K562 (cell line): ENCODE data around the gene PSAP. TPM values are rescaled to one million over a fixed set of nuclear protein-coding genes. Genes with fewer than 3 reads are reported as not detected.

Source experiments
- AFF4 ChIP-seq: sonication (generic); formaldehyde crosslinking; IDR thresholded peaks from 2 replicates; pipeline ENCODE4 v1.8.0; 2023; ENCODE audit warnings: mild to moderate bottlenecking, missing genetic modification reagents
- ARID4B ChIP-seq: sonication (generic); formaldehyde crosslinking; IDR thresholded peaks from 2 replicates; pipeline ENCODE4 v1.8.0; 2022; ENCODE audit warnings: mild to moderate bottlenecking, missing genetic modification reagents
- PHB ChIP-seq: fragments of 250-450 bp; sonication (Bioruptor Pico); IDR thresholded peaks from 2 replicates; pipeline ENCODE4 v1.5.0; 2021
- SUPT5H ChIP-seq: fragments of 450-650 bp; IDR thresholded peaks from 2 replicates; pipeline ENCODE4 v1.6.1; 2016
- USF2 ChIP-seq: sonication (generic); formaldehyde crosslinking; IDR thresholded peaks from 2 replicates; pipeline ENCODE4 v1.5.0; 2020; ENCODE audit warnings: missing genetic modification reagents
- ZNF436 ChIP-seq: fragments of 250-450, 450-650 bp; sonication (Bioruptor Pico); formaldehyde crosslinking; IDR thresholded peaks from 2 replicates; pipeline ENCODE4 v1.7.0; 2020; ENCODE audit warnings: mild to moderate bottlenecking
- ZNF76 ChIP-seq: fragments of 250-450 bp; sonication (Bioruptor Pico); IDR thresholded peaks from 2 replicates; pipeline ENCODE4 v1.4.0; 2020; ENCODE audit warnings: mild to moderate bottlenecking, moderate library complexity, borderline replicate concordance
- ZNF764 ChIP-seq: fragments of 250-450 bp; sonication (Bioruptor Pico); IDR thresholded peaks from 2 replicates; pipeline ENCODE4 v1.4.0; 2020; ENCODE audit warnings: low read depth, mild to moderate bottlenecking, moderate library complexity
- polyA plus RNA-seq, 8 experiments: library from polyadenylated mRNA; depleted of rRNA in 4 of 8; stranded (reverse) in 5 of 8; unstranded in 3 of 8; fragments of >200 nt; fragmentation: Nextera tagmentation in 2 of 8; fragmentation: Illumina TruSeq in 1 of 8; extraction: Ambion mirVana in 2 of 8; extraction: Trizol in 1 of 8; gene quantifications; 2 replicates each; pipeline versions ENCODE4 v1.2.1 to v1.2.3, GENCODE V29; 2011 to 2014; ENCODE audit warnings: inconsistent platforms in 1 of 8, missing spikeins in 1 of 8
- total RNA-seq, 7 experiments: library from RNA; depleted of rRNA in 6 of 7; stranded (reverse); fragments of >200 nt in 6 of 7; fragmentation: Illumina TruSeq in 2 of 7; extraction: Trizol in 2 of 7; gene quantifications; 2 replicates each; pipeline versions ENCODE4 v1.2.1 to v1.2.3, GENCODE V29; 2011 to 2021; ENCODE audit warnings: low replicate concordance in 1 of 7
- TF ChIP-seq, protein P1 (sequence below): fragments of 450-650 bp; IDR thresholded peaks from 2 replicates; pipeline ENCODE4 v1.6.1; 2014; ENCODE audit warnings: low read depth, mild to moderate bottlenecking, moderate library complexity, borderline replicate concordance
- TF ChIP-seq, protein P2 (sequence below): IDR thresholded peaks from 2 replicates; pipeline ENCODE4 v1.6.1; 2014; ENCODE audit warnings: antibody characterized with exemption
- TF ChIP-seq, protein P3 (sequence below): sonication (generic); formaldehyde crosslinking; IDR thresholded peaks from 2 replicates; pipeline ENCODE4 v1.8.1; 2023; ENCODE audit warnings: mild to moderate bottlenecking, missing genetic modification reagents

PSAP gene
- total and polyA plus RNA-seq, 9 of the 15 experiments (the other 6 are each of a cell fraction or from before 2014, with no cell fraction given) = 245 to 700 (median 429) TPM

DNA sequence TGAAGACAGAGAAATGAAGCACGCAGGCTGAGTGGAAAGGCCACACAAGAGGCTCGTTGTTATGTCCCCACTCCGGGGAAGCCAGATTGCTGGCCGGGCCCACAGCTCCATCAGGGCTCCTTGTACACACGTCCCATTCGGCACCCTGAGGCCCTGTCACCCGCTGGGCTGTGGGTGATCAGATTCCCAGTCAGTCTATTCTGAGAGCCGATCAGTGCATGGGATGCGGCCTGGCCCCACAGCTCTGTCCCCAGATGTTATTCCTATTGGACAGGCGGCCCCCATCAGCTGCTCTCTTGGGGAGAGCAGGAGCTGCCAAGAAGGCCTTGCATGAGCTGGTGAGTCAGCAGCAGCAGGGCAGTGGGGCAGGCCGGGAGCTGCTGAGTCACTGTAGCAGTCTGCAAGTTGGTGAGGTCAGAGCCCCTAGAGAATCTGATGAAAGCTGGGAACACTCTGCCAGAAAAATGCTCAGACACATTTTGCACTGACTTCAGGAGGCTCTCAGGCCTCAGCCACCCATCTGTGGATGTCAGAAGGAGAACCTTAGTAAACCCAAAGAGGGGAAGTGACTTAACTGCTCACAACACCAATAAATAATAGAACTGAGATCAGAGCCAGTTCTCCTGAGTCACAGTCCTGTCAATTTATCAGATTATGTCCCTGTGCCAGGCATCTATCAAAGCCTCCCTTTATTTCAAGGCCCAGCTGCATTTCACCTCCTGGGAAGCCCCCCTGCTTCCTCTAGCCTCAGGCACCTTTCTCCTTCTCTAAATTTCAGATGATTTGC lies 9.4 kb upstream of the PSAP start (continued):
- no peak; the same call in 1 of the 2 replicates for TF ChIP-seq USF2 (CRISPR knock-in tag)
- TF ChIP-seq, protein P1, sequence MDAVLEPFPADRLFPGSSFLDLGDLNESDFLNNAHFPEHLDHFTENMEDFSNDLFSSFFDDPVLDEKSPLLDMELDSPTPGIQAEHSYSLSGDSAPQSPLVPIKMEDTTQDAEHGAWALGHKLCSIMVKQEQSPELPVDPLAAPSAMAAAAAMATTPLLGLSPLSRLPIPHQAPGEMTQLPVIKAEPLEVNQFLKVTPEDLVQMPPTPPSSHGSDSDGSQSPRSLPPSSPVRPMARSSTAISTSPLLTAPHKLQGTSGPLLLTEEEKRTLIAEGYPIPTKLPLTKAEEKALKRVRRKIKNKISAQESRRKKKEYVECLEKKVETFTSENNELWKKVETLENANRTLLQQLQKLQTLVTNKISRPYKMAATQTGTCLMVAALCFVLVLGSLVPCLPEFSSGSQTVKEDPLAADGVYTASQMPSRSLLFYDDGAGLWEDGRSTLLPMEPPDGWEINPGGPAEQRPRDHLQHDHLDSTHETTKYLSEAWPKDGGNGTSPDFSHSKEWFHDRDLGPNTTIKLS = peak; percentile 78
- no peak for TF ChIP-seq ZNF436
- no peak for TF ChIP-seq PHB (CRISPR knock-in tag)
- no peak; the same call in 1 of the 2 replicates for TF ChIP-seq ARID4B (CRISPR knock-in tag)
- peak; percentile 57 for TF ChIP-seq SUPT5H
- TF ChIP-seq, protein P2, sequence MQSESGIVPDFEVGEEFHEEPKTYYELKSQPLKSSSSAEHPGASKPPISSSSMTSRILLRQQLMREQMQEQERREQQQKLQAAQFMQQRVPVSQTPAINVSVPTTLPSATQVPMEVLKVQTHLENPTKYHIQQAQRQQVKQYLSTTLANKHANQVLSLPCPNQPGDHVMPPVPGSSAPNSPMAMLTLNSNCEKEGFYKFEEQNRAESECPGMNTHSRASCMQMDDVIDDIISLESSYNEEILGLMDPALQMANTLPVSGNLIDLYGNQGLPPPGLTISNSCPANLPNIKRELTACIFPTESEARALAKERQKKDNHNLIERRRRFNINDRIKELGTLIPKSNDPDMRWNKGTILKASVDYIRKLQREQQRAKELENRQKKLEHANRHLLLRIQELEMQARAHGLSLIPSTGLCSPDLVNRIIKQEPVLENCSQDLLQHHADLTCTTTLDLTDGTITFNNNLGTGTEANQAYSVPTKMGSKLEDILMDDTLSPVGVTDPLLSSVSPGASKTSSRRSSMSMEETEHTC = peak; percentile 92
- peak; percentile 62; the same call in 1 of the 2 replicates for TF ChIP-seq AFF4 (CRISPR knock-in tag)
- no peak for TF ChIP-seq ZNF764
- peak; percentile 87; the same call in 1 of the 2 replicates for TF ChIP-seq ZNF76
- TF ChIP-seq, protein P3, sequence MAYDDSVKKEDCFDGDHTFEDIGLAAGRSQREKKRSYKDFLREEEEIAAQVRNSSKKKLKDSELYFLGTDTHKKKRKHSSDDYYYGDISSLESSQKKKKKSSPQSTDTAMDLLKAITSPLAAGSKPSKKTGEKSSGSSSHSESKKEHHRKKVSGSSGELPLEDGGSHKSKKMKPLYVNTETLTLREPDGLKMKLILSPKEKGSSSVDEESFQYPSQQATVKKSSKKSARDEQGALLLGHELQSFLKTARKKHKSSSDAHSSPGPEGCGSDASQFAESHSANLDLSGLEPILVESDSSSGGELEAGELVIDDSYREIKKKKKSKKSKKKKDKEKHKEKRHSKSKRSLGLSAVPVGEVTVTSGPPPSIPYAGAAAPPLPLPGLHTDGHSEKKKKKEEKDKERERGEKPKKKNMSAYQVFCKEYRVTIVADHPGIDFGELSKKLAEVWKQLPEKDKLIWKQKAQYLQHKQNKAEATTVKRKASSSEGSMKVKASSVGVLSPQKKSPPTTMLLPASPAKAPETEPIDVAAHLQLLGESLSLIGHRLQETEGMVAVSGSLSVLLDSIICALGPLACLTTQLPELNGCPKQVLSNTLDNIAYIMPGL (CRISPR knock-in tag) = no peak
